ENCODE results near the gene CACNA1H. TPM values are rescaled to one million over a fixed set of nuclear protein-coding genes. Genes with fewer than 3 reads are reported as not detected.

The CACNA1H gene
- polyA plus RNA-seq, 4 donors, result 6.2 to 22.5 (median 17.5) TPM

DNA sequence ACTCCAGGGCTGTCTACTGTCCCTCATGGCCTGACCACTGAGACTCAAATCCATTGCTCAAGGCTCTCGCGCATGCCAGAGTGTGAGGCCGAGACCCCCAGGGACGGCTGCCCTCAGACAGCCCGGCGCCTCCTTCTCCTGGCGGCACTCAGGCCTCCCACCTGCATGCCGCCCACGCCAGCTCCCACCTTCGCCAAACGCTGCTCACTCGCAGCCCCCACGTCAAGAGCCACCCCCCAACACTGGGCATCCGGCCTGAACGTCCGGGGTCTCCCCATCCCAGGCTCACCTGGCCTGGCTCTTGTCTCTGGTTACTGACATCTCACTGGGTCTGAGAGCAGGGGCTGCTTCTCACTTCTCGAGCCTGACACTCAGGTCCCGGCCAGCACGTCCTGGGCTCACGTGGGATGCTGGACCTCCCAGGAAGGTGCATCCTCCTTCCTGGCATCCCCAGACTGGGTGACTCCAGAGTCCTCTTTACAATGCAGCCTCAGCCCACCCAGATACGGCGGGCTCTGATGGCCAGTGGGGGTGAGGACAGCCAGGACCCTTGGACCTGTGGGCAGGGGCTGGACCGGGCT, 12.2 kb upstream of the CACNA1H start:
- no peak for DNase-seq (ENCODE audit: low read depth in 4 of 4, low spot score in 3 of 4)

DNA sequence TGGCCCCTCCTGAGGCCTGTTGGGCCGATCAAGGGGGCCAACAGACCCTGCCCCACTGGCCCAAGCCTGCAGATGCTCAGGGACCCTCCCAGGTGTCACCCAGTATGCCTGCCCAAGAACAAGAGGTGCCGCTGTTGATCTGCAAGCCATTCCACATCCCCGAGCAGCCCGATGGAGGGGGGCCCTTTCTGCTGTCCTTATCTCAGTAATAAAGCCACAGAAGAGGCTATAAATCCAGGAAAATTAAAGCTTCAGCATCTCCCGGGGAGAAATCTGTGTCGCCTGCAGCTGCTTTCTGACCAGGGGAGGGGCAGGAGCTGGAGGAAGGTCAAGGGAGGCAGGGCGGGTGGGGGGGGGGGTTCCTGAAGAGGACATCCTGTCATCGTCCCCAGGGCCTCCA, 11.7 kb upstream of the CACNA1H start:
- DNase-seq (ENCODE audit: low read depth in 4 of 4, low spot score in 3 of 4), result no peak

DNA sequence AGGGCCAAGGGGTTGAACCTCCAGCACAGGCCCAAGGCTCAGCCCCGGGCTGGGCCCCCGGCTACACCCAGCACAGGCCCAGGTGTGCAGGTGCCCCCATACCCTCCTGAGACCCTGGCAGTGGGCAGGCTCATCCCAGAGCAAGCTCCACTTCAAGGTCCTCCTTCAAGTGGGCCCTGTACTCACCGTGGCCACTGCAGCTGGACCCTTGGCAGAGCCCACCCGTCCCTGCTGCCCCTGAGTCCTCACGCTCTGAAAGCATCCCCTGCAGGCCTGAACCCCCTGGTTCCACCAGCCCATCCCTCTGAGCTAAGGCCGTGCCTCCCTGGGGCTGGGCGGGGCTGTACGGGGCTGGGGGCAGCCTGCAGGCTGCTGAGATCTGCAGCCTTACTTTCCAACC, 11.2 kb upstream of the CACNA1H start:
- DNase-seq (ENCODE audit: low read depth in 4 of 4, low spot score in 3 of 4), result no peak

DNA sequence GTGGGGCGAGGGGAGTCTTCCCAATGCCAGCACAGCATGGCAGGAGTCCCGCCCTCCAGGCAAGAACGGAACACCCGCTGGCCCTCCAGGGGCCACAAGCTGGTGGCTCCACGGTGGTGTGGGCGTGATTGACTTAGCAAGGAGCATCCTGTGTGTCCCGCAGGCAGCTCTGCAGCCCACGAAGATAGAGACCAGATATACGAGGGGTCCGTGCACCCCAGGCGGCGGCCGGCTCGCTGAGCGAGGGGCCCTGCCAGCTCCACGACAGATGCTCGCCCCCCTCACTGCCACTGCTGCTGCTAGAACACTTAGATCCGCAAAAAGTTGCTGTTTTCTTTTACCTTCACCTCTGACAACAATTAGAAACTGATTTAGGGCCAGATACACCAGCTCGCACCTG, 10.0 kb upstream of the CACNA1H start:
- no peak for DNase-seq (ENCODE audit: low read depth in 4 of 4, low spot score in 3 of 4)

DNA sequence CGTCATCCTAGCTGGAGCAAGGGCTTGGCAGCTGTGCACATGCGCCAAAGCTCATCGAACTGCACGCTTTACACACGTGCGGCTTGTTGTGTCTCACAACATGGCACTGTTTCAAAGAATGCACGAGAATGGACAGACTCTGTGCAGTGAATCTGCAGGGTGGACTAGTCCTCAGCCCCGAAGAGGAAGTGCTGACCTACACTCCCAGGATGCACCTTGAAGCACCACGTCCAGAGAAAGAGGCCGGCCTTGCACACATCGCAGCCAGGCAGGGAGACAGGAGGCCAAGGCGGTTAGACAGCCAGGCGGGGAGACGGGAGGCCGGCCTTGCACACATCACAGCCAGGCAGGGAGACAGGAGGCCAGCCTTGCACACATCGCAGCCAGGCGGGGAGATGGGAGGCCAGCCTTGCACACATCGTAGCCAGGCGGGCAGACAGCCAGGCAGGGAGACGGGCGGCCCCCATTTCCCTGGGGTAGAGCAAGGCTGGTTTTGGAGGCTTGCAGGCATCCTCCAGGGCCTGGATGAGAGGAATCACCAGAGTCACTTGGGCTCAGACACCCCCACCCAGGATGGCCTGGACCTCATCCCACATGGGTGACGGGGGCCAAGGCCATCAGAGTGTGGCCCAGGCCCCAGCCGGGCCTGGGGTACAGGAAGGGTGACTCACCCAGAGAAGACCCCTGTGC, 9.0 kb upstream of the CACNA1H start:
- no peak for DNase-seq (ENCODE audit: low read depth in 4 of 4, low spot score in 3 of 4)

DNA sequence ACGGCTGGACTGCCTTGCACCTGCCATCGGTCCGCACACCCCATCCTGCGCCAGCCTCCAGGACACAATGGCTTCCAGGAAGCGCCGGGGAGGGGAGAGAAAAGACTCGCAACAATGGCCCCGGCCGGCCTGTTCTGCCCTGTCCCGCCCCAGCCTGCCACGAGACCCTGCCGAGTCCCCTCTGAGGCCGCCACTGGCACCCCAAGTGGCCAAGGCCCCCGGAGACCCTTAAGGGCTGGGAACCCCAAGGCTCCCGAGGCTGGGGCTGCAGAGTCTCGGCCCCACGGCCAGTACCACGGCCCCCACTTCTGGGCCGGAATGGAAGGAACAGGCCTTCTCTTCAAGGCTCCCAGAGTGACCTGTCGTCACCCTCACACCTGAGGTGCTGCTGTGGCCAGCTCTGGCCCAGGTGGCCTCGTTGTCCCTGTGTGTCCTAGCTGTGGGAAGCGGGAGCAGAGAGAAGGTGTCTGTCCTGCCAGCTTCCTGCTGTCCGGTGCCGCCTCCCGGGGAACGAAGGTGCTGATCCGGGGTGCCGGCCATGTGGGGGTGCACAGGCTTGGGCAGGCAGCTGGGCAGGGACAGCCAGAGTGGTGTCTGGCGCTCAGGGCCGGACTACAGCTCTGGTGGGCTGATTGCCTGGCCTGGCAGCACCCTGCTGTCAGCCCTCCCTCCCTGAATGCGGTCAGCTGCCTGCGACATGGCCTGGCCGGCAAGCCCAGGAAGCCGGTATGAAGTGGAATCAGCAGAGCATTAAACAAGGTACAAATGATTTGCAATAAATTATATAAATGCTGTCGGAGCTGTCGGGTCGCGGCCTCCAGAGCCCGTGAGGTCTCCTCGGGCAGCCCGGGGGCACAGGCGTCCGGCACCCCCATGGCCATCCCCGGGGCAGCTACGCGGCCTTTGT, 8.2 kb upstream of the CACNA1H start:
- DNase-seq (ENCODE audit: low read depth in 4 of 4, low spot score in 3 of 4), result no peak

DNA sequence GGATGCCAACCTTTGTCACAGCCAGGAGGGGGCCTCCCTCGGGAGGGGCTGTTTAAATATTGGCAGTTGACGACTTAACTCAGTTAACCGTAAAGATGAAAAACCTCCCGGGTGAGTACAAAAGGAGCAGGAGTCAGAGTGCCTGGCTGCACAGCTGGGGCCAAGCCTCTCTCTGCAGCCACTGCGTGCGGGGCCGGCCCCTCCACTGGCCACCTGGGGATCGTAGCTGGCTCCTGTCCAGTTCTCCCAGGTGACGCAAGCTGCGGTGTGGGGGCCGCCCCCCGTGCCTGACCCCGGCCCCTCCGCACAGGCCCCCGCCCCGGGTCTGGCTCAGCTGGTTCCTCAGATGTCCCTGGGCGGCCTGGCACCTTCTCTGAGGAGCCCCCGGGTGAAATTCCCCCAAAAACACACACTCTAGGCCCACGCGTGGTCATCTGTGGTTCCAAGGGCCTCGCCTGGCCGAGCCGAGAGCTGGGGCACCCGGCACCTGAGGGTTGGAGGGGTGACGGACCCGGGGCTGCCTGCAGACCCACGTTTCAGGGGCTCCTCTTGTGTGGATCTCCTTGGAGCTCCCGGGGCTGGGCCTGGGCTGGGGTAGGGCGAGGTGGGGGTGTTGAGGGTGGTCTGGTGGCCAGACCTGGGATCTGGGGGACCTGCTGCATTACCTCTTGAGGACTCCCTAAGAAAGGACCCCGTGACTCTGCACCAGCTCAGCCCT, 7.4 kb upstream of the CACNA1H start:
- DNase-seq (ENCODE audit: low read depth in 4 of 4, low spot score in 3 of 4), result no peak

DNA sequence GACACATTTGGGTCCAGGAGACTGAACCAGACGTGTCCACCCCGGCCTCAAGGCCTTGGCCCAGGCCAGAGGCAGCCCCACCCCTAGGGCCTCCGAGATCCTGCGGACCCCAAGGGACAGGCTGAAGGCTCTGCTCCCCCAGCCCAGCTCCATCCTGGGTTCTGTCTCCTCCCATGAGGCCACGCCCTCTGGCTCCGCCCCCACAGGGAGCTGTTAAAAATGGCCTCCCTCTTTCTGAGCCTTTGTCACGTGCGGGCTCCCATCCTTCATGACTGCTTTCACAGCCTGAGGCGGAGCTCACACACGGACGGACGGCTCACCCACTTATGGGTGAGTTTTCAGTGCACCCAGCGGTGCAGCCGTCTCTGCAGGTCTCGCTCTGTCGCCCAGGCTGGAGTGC, 6.5 kb upstream of the CACNA1H start:
- DNase-seq (ENCODE audit: low read depth in 4 of 4, low spot score in 3 of 4), result no peak

DNA sequence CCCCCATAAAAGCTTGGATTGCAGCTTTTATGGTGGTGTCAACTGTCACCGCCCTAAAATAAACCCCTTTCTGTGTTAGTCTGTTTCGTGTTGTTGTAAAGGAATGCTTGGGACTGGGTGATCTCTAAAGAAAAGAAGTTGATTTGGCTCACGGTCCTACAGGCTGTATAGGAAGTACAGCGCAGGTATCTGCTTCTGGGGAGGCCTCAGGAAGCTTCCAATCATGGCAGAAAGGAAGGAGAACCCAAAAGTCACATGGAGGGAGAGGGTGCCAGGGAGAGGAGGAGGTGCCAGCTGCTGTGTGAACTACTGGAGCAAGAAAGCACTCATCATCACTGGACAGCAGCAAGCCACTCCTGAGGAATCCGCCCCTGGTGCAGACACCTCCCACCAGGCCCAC, 5.9 kb upstream of the CACNA1H start:
- DNase-seq (ENCODE audit: low read depth in 4 of 4, low spot score in 3 of 4), result no peak

DNA sequence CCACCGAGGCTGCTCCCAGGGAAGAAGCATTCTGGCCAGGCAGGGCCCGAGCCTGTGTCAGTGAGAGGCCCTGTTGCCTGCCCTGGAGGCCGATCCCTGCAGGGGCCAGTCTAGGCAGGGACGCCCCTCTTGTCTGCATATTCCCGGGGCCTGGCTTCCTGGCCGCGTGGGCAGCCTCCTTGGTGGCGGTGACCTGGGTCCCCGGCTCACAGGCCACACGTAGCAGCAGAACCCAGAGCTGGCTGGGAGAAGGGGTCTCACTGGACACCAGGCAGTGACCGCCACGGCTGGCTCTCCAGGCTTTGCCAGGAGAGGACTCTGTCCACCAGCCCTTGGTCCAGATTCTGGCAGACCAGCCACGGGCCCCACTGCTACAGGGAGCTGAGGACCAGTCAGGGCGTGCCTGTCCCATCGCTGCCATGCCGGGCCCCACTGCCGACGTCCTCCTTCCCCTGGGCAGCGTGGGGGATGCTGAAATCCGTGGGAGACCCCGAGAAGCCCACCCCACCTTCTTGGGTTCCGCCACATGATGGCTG, 3.7 kb upstream of the CACNA1H start:
- no peak for DNase-seq (ENCODE audit: low read depth in 4 of 4, low spot score in 3 of 4)

DNA sequence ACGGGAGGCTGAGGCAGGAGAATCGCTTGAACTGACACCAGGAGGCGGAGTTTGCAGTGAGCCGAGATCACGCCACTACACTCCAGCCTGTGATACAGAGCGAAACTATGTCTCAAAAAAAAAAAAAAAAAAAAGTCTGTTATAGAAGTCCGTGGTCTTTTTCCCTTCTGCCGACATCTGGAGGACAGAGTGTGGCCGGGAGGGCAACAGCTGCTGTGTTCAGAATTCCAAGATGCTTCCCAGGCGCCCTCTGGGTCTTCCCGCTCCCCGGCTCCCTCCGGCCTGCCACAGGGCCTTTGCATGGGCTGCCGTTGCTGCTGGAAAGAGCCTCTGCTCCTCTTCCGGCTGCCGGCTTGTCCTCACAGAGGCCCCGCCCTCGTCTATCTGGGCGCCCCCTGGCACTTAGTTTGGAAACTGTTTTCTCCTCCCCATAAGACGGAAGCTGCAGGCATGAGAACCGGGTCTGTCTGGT, 2.4 kb upstream of the CACNA1H start:
- DNase-seq (ENCODE audit: low read depth in 4 of 4, low spot score in 3 of 4), result no peak

DNA sequence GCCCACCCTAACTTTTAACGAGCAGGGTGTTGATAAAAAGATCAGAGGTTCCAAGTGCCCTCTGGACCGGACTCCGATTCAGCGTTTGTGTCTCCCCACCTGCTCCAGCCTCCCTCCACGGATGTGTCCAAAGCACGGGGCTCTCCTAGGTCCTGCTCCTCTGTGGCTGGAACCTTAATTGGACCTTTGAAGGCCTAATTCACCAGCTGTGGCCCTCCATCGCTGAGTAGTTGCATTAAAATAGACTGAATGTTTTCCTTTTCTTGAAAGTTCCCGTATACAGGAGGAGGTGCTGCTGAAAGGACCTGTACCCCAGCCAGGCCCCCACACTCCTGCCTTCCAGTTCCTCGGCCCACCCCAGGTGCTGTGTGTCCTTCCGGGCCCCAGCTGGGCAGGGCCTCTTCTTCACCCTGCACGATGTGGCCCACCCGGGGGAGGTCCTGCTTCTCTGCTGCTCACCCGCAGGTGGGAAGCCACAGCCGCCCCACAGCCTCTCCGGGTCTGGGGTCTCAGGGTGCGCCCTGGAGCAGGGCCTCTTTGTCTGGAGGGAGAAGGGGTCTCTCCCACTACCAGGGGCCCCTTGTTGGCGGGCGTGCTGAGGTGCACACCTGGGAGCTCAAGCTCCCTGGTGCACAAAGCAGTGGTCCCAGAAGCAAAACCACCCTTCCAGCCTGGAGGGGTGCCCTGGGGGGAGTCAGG, 1.3 kb upstream of the CACNA1H start:
- DNase-seq (ENCODE audit: low read depth in 4 of 4, low spot score in 3 of 4), result no peak

DNA sequence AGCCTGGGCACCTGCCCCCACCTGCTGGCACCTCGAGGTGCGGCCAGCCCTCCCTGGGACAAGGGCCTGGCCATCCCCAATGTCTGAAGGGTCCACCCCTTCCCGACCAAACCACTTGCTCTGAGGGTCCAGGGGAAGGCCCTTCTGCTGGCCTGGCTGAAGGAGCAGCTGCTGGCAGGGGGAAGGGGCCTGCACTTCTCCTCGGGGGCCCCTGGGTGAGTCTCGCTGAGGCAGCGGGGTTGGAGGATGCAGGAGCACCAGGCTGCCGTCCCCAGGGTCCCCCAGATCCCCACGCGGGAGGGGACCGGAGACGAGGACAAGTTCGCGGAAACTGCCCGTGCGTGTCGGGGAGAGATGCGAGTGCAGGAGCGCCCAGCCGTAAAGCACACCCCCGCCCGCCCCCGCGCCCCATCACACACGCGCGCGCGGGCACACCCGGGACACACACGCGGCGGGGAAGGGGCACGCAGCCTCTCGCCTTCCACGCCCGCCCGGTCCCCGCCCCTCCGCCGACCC, 725 bp upstream of the CACNA1H start:
- DNase-seq (ENCODE audit: low read depth in 4 of 4, low spot score in 3 of 4), result no peak

DNA sequence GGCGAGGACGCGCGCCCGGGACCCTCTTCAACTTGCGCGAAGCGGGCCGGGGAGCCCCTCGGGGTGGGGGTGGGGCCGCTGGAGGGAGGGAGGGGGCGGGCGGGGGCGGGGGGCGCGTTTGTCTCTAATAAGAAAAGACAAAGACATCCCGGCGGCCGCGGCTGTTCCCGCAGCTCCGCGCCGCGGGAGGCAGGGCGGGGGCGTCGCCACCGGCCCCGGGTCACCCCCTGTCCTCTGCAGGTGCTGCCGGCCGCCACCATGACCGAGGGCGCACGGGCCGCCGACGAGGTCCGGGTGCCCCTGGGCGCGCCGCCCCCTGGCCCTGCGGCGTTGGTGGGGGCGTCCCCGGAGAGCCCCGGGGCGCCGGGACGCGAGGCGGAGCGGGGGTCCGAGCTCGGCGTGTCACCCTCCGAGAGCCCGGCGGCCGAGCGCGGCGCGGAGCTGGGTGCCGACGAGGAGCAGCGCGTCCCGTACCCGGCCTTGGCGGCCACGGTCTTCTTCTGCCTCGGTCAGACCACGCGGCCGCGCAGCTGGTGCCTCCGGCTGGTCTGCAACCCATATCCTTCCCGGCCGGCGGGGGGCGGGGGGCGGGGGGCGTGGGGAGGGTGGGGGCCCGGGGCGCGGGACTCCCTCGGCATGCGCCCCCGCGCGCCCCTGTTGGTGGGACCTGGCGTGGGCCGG, 714 bp downstream of the CACNA1H start:
- no peak for DNase-seq (ENCODE audit: low read depth in 4 of 4, low spot score in 3 of 4)

DNA sequence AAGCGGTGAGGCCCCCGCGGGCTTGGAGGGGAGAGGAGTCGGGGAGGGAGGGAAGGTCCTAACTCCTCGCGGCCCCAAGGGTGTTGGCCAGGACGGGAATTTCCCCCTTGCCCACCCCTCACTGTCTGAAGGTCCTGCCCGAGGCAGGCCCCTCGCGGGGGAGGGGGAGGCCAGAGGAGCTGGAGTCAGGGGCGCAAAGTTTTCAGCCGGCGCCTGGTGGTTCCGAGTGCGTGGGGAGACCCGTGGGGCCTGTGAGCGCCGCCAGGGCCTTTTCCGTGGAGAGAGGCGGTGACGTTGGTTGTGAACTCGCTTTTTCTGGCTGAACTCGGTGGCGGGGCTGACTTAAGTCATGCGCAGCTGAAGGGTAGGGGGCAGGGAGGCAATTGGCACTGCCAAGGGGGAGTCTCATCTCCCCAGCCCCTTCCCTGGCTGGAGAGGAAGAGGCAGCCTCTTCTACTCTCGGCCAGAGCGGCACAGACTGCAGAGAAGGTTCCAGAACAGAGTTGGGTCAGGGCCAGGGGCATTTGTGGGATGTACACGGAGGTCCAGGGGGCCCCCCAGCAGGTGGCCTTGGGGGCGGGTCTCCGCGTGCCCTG, 1.5 kb downstream of the CACNA1H start:
- DNase-seq (ENCODE audit: low read depth in 4 of 4, low spot score in 3 of 4), result no peak

DNA sequence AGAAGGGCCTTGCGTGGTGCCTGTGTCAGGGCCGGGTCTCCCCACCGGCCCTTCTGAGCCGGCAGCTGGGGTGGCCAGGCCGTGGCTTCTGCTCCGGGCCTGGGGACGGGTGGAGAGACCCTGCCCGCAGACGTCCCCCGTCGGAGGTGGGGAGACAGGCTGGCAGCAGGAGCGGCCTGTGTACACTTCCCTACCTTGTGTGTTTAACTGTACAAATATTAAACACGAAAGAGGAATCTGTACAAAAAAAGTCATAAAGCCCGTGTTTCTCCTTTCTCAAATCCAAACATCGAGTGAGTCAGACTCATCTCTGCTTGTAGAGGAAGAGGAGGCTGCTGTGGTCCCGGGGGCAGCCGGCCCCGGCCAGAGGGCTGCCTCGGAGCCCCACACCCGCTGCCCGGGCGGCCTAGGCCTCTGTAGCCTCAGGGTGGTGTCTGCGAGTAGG, 2.0 kb downstream of the CACNA1H start:
- no peak for DNase-seq (ENCODE audit: low read depth in 4 of 4, low spot score in 3 of 4)

DNA sequence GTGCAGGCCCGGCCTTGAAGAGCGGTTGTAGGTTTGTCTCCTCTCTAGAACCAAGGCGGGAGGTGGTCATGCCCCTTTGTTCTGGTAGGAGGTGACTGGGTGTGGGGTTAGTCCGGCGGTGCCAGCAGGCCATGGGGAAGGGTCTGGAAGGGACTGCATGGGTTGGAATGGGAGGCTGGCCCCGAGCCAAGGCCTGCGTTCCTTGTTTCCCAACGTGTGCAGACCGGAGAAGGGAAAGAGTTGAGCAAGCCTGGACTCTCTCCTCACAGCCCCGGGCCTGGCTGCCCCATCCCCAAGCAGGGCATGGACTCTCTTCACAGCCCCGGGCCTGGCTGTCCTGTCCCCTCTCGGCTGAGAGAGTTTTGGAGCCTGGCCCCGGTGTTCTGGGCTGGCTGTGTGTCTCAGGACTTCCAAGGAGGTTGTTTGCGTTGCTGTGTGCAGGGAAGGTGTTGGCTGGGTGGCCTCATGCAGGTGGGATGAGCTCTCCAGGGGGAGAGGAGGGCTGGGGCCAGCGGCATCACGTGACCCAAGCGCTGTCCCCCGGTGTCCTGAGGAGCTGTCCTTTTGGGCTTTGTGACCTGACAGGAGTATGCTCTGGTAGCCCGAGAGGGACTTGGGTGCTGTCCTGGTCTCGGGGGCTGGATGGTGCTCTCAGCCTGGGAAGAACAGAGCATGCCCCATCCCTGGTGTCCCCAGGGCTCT, 2.6 kb downstream of the CACNA1H start:
- DNase-seq (ENCODE audit: low read depth in 4 of 4, low spot score in 3 of 4), result no peak
